WTC11 (cell line): ENCODE data around the gene PLRG1. TPM values are rescaled to one million over a fixed set of nuclear protein-coding genes. Genes with fewer than 3 reads are reported as not detected.
"Not testable (repeated sequence)": the region's sequence is repeated elsewhere in the genome, so short reads cannot be mapped to it uniquely, and the experiment has no call there.

Source experiments
- ATAC-seq: fragments of 200-7000 bp; cut with Tn5 transposase; 2 replicates; pipeline ENCODE4 v1.10.0; 2021; ENCODE audit warnings: mild to moderate bottlenecking, moderate library complexity
- Bru-seq: library from RNA; stranded (reverse); fragments of 400-500 nt; gene quantifications from one replicate; lab custom pipeline; 2021; lab: Mats Ljungman, UMichigan
- CTCF ChIA-PET: fragments of 300-600 bp; sonication (Branson Sonifier 250); formaldehyde crosslinking; loops from one replicate; lab custom pipeline; 2021; ENCODE audit warnings: antibody characterized with exemption; lab: Charles Lee
- POLR2A ChIA-PET: fragments of 350-600 bp; sonication (Branson Sonifier 250); formaldehyde crosslinking; loops from one replicate; lab custom pipeline; 2021; ENCODE audit warnings: antibody characterized with exemption; lab: Charles Lee
- DNase-seq: peaks from one replicate; pipeline ENCODE4 v3.0.0; 2021; ENCODE audit warnings: low spot score
- H3K27ac Mint-ChIP-seq: 2 replicates; pipeline ENCODE4 v1.8.0; 2021; ENCODE audit warnings: mixed read lengths
- H3K27me3 Mint-ChIP-seq: 2 replicates; pipeline ENCODE4 v1.8.0; 2021; ENCODE audit warnings: low read depth, mild to moderate bottlenecking, moderate library complexity, mixed read lengths
- H3K36me3 Mint-ChIP-seq: 2 replicates; pipeline ENCODE4 v1.8.0; 2021; ENCODE audit warnings: mixed read lengths
- H3K4me1 Mint-ChIP-seq: 2 replicates; pipeline ENCODE4 v1.8.0; 2022; ENCODE audit warnings: mixed read lengths
- H3K4me3 Mint-ChIP-seq: 2 replicates; pipeline ENCODE4 v1.8.0; 2021; ENCODE audit warnings: mild to moderate bottlenecking, moderate library complexity, mixed read lengths
- H3K9me3 Mint-ChIP-seq: 2 replicates; pipeline ENCODE4 v1.8.0; 2021; ENCODE audit warnings: mixed read lengths
- CBFB ChIP-seq: sonication (generic); formaldehyde crosslinking; IDR thresholded peaks from 2 replicates; pipeline ENCODE4 v1.8.1; 2022; ENCODE audit warnings: mild to moderate bottlenecking, low read depth, missing genetic modification reagents
- CREM ChIP-seq: sonication (generic); formaldehyde crosslinking; IDR thresholded peaks from 2 replicates; pipeline ENCODE4 v1.8.1; 2022; ENCODE audit warnings: mild to moderate bottlenecking, missing genetic modification reagents, moderate library complexity
- GABPB1 ChIP-seq: sonication (generic); formaldehyde crosslinking; IDR thresholded peaks from 2 replicates; pipeline ENCODE4 v1.8.1; 2023; ENCODE audit warnings: mild to moderate bottlenecking, missing genetic modification reagents
- JAZF1 ChIP-seq: fragments of 250-450 bp; sonication (Bioruptor Pico); IDR thresholded peaks from 2 replicates; pipeline ENCODE4 v1.9.0; 2021; ENCODE audit warnings: moderate library complexity, mild to moderate bottlenecking, inconsistent platforms
- NR1H2 ChIP-seq: sonication (generic); formaldehyde crosslinking; IDR thresholded peaks from 2 replicates; pipeline ENCODE4 v1.9.0; 2021; ENCODE audit warnings: mild to moderate bottlenecking, moderate library complexity, missing genetic modification reagents
- SP1 ChIP-seq: sonication (generic); formaldehyde crosslinking; conservative IDR thresholded peaks from 2 replicates; pipeline ENCODE4 v1.8.1; 2022; ENCODE audit warnings: missing genetic modification reagents
- TEAD4 ChIP-seq: sonication (generic); formaldehyde crosslinking; IDR thresholded peaks from 2 replicates; pipeline ENCODE4 v1.8.0; 2022; ENCODE audit warnings: mild to moderate bottlenecking, missing genetic modification reagents
- long read RNA-seq, 3 experiments: library from RNA in 1 of 3; library from capped mRNA in 1 of 3; library from polyadenylated mRNA in 1 of 3; unstranded in 2 of 3; stranded (forward) in 1 of 3; transcript quantifications; one replicate each; pipeline ENCODE4 v2.0.0, GENCODE V29; 2021
- total RNA-seq: library from RNA; stranded (reverse); gene quantifications from 3 replicates; pipeline ENCODE4 v1.2.3, GENCODE V29; 2021
- TF ChIP-seq, protein P1 (sequence below): sonication (generic); formaldehyde crosslinking; IDR thresholded peaks from 2 replicates; pipeline ENCODE4 v1.8.0; 2022; ENCODE audit warnings: mild to moderate bottlenecking, missing genetic modification reagents
- TF ChIP-seq, protein P2 (sequence below): sonication (generic); formaldehyde crosslinking; IDR thresholded peaks from 2 replicates; pipeline ENCODE4 v1.8.1; 2022; ENCODE audit warnings: low read depth, missing genetic modification reagents, borderline replicate concordance

PLRG1 gene
- total RNA-seq (76.3 to 84.8 TPM (median 78.3 TPM) in 3 replicates), Bru-seq, nascent RNA (percentile 97 among the genes with signal in this experiment)
- long read RNA-seq, experiment 1, transcript PLRG1-202 (15 exons, 3,351 nt), result major isoform, 172 of 212 reads
- long read RNA-seq, experiment 1, partial matches to known transcripts, result 14 of 212 reads
- long read RNA-seq, experiment 1, other reads (novel, unspliced or antisense), result 23 of 212 reads
- long read RNA-seq, experiment 2, transcript PLRG1-202 (15 exons, 3,351 nt), result major isoform, 30 of 80 reads
- long read RNA-seq, experiment 2, partial matches to known transcripts, result 12 of 80 reads
- long read RNA-seq, experiment 2, other reads (novel, unspliced or antisense), result 37 of 80 reads
- long read RNA-seq, experiment 3, transcript PLRG1-202 (15 exons, 3,351 nt), result major isoform, 307 of 366 reads
- long read RNA-seq, experiment 3, transcript PLRG1-201 (15 exons, 1,673 nt), result minor isoform, 7 of 366 reads
- long read RNA-seq, experiment 3, partial matches to known transcripts, result 11 of 366 reads
- long read RNA-seq, experiment 3, other reads (novel, unspliced or antisense), result 41 of 366 reads

- TF ChIP-seq, protein P1, sequence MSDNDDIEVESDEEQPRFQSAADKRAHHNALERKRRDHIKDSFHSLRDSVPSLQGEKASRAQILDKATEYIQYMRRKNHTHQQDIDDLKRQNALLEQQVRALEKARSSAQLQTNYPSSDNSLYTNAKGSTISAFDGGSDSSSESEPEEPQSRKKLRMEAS (CRISPR knock-in tag), result peak; percentile 42
- TF ChIP-seq SP1 (CRISPR knock-in tag), result peak; percentile 62
- peak; percentile 97 for TF ChIP-seq GABPB1 (CRISPR knock-in tag)
- TF ChIP-seq TEAD4 (CRISPR knock-in tag), result no peak
- peak; percentile 69 for TF ChIP-seq CREM (CRISPR knock-in tag)
- TF ChIP-seq, protein P2, sequence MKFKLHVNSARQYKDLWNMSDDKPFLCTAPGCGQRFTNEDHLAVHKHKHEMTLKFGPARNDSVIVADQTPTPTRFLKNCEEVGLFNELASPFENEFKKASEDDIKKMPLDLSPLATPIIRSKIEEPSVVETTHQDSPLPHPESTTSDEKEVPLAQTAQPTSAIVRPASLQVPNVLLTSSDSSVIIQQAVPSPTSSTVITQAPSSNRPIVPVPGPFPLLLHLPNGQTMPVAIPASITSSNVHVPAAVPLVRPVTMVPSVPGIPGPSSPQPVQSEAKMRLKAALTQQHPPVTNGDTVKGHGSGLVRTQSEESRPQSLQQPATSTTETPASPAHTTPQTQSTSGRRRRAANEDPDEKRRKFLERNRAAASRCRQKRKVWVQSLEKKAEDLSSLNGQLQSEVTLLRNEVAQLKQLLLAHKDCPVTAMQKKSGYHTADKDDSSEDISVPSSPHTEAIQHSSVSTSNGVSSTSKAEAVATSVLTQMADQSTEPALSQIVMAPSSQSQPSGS (CRISPR knock-in tag), result no peak
These were observed at the start of gene PLRG1 for GRCh38 chr4:154549894-154550790. PLRG1 (minus strand) TSS chr4:154550400; CDS start chr4:154550308, 92 bp downstream.

DNA sequence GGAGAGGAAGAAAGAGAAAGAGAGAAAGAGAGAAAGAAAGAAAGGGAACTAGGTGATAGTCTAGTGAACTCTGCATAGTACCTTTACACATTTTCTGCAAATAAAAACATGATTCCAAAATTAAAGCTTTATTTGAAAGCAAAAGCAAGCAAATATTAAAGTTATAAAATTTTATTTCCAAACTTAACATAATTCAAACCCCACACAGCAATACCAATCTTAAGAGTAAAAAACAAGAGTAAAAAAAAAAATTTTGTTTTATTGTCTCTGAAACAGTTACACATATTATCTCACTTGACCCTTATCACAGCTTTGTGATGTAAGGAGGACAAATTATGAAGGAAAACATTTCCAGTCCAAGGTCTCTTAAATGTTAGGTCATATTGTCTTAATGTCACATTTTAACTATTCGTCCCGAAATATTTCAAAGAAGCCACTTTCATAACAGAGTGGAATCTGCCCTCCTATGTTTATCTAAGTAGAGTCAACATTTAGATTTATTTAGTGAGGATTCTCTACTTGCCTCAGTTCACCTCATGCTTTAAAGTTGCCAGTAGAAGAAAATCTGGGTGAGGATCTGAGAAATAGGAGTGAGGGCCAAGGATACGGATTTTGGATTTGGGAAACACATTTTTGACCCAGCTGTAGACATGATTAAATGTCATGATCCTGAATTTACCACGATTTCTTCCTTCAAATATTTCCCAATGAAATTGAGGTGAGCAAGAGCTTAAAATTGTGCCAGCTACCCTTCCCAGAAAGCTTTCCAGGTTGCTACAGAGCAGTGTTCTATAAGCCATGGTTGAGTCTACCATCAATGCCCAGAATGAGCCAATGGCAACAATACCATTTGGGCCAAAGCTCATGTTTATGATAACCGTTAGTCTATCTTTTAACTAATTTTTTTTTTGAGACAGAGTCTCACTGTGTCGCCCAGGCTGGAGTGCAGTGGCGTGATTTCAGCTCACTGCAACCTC, 47.9 kb upstream of the PLRG1 start:
- ChIA-PET CTCF (no interaction called here), POLR2A (no interaction called here)
- Mint-ChIP-seq H3K36me3 (no peaks in the 10 kb centered on the region), H3K4me1 (peaks cover 5% of the 10 kb centered on the region; the same call in 1 of the 2 replicates), H3K9me3 (no peaks in the 10 kb centered on the region), H3K27me3 (no peaks in the 10 kb centered on the region), H3K27ac (no peak overlapping the region), H3K4me3 (no peak overlapping the region)
- ATAC-seq (no peak), DNase-seq (no peak)
- TF ChIP-seq CBFB (CRISPR knock-in tag), result no peak
- peak; percentile 72 for TF ChIP-seq GABPB1 (CRISPR knock-in tag)

More at GRCh38 chr4:154549894-154550790, at the start of gene PLRG1:
- CTCF ChIA-PET, result interaction anchor here (0.6 to 6.8 kb wide), 11 partner anchors 9 to 758 kb away, joined by 3 to 104 read pairs (median 4); partner anchors contain the start of genes DCHS2 and LRAT
- ATAC-seq, result peak; percentile 97
- no peaks in the 10 kb centered on the region for H3K9me3 Mint-ChIP-seq
- peak; percentile 96 for DNase-seq
- no peaks in the 10 kb centered on the region for H3K27me3 Mint-ChIP-seq
- POLR2A ChIA-PET, result interaction anchor here (1.2 to 1.5 kb wide), 2 partner anchors 9 to 19 kb away, joined by 4 to 5 read pairs; no protein-coding TSS in a partner anchor
- peak within 1 kb of the TSS; percentile 91 for H3K4me3 Mint-ChIP-seq
- peaks cover 9% of the 10 kb centered on the region for H3K4me1 Mint-ChIP-seq
- peaks cover 19% of the 10 kb centered on the region for H3K36me3 Mint-ChIP-seq
- H3K27ac Mint-ChIP-seq, result peak within 1 kb of the TSS; percentile 98

DNA sequence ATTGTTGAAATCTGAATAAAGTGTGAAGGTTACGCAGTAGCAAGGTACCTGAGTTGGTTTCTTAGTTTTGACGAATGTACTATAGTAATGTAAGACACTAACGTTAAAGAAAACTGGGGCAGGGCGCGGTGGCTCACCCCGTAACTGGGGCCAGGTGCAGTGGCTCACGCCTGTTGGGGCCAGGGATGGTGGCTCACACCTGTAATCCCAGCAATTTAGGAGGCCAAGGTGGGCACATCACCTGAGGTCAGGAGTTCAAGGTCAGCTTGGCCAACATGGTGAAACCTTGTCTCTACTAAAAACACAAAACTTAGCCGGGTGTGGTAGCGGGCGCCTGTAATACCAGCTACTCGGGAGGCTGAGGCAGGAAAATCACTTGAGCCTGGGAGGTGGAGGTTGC, 47.1 kb upstream of the PLRG1 start:
- H3K36me3 Mint-ChIP-seq, ATAC-seq, DNase-seq, CTCF ChIA-PET, H3K27me3 Mint-ChIP-seq, H3K9me3 Mint-ChIP-seq, H3K4me3 Mint-ChIP-seq, H3K27ac Mint-ChIP-seq, H3K4me1 Mint-ChIP-seq, POLR2A ChIA-PET: not testable (repeated sequence)

- DNase-seq, result no peak
- no peaks in the 10 kb centered on the region; the same call in 1 of the 2 replicates for H3K4me1 Mint-ChIP-seq
- no peak overlapping the region for H3K27ac Mint-ChIP-seq
- ChIA-PET POLR2A (interaction anchor here (0.7 kb wide), 1 partner anchor 14 kb away, joined by 6 read pairs; no protein-coding TSS in a partner anchor), CTCF (interaction anchor here (0.6 to 3.2 kb wide), 3 partner anchors 10 to 23 kb away, joined by 3 to 16 read pairs (median 4); no protein-coding TSS in a partner anchor)
- no peaks in the 10 kb centered on the region for H3K36me3 Mint-ChIP-seq
- no peak for ATAC-seq
- H3K4me3 Mint-ChIP-seq, result no peak overlapping the region
- TF ChIP-seq GABPB1 (CRISPR knock-in tag), result peak; percentile 73; the same call in 1 of the 2 replicates
- TF ChIP-seq NR1H2, result no peak
- no peak for TF ChIP-seq JAZF1 (CRISPR knock-in tag)
- no peaks in the 10 kb centered on the region for H3K9me3 Mint-ChIP-seq
- H3K27me3 Mint-ChIP-seq, result no peaks in the 10 kb centered on the region
These were observed 45.6 kb upstream of the PLRG1 start for GRCh38 chr4:154595807-154596206.

- H3K27me3 Mint-ChIP-seq, H3K27ac Mint-ChIP-seq, H3K36me3 Mint-ChIP-seq, DNase-seq, H3K4me3 Mint-ChIP-seq, ATAC-seq, H3K9me3 Mint-ChIP-seq, POLR2A ChIA-PET, H3K4me1 Mint-ChIP-seq: not testable (repeated sequence)
- CTCF ChIA-PET, result interaction anchor here (0.8 to 3.2 kb wide), 5 partner anchors 9 to 250 kb away, joined by 3 to 16 read pairs (median 5); no protein-coding TSS in a partner anchor
These were observed 44.1 kb upstream of the PLRG1 start for GRCh38 chr4:154594343-154594742.
